Dermis blood vessel endothelial cell (primary cell): Measurements from ENCODE around the gene RAB7A. TPM values are rescaled to one million over a fixed set of nuclear protein-coding genes. Genes with fewer than 3 reads are reported as not detected.
"Not testable (repeated sequence)": the region's sequence is repeated elsewhere in the genome, so short reads cannot be mapped to it uniquely, and the experiment has no call there.

Source experiments
- DNase-seq: peaks from one replicate; pipeline ENCODE4 v3.0.0; 2010
- total RNA-seq: library from RNA; depleted of rRNA; stranded (reverse); fragments of >200 nt; gene quantifications from 2 replicates; pipeline ENCODE4 v1.2.3, GENCODE V29; 2014

RAB7A gene
- total RNA-seq, 1 donor from 2014 or later = 30.1 TPM

- no peak for DNase-seq
Observed at GRCh38 chr3:128760881-128761280, 34.9 kb downstream of the RAB7A start.

GRCh38 chr3:128761392-128761791 lies 35.4 kb downstream of the RAB7A start:
- DNase-seq = no peak

GRCh38 chr3:128763967-128764366 lies 38.0 kb downstream of the RAB7A start:
- DNase-seq = no peak

- DNase-seq = no peak
Observed at GRCh38 chr3:128764863-128765262, 38.9 kb downstream of the RAB7A start.

- no peak for DNase-seq
Observed at GRCh38 chr3:128767094-128767750, 41.2 kb downstream of the RAB7A start.

GRCh38 chr3:128768471-128768870 lies 42.5 kb downstream of the RAB7A start:
- no peak for DNase-seq

- no peak for DNase-seq
Observed at GRCh38 chr3:128770387-128770786, 44.4 kb downstream of the RAB7A start.

GRCh38 chr3:128773189-128773588 lies 47.2 kb downstream of the RAB7A start:
- DNase-seq = not testable (repeated sequence)

GRCh38 chr3:128773592-128773991 lies 47.6 kb downstream of the RAB7A start:
- not testable (repeated sequence) for DNase-seq

- no peak for DNase-seq
Observed at GRCh38 chr3:128775241-128775640, 49.3 kb downstream of the RAB7A start.

- DNase-seq = no peak
Observed at GRCh38 chr3:128775906-128776542, 50.0 kb downstream of the RAB7A start.

GRCh38 chr3:128780101-128780837 lies 54.3 kb downstream of the RAB7A start:
- DNase-seq = no peak

- DNase-seq = no peak
Observed at GRCh38 chr3:128781164-128781563, 55.2 kb downstream of the RAB7A start.

GRCh38 chr3:128782282-128783146 lies 56.5 kb downstream of the RAB7A start:
- no peak for DNase-seq

- no peak for DNase-seq
Observed at GRCh38 chr3:128783774-128784173, 57.8 kb downstream of the RAB7A start.

- DNase-seq = peak; percentile 46
Observed at GRCh38 chr3:128784232-128784631, 58.2 kb downstream of the RAB7A start.

- DNase-seq = no peak
Observed at GRCh38 chr3:128784843-128785242, 58.9 kb downstream of the RAB7A start.

- DNase-seq = peak; percentile 55
Observed at GRCh38 chr3:128786434-128787020, 60.5 kb downstream of the RAB7A start.

- DNase-seq = peak; percentile 46
Observed at GRCh38 chr3:128787256-128788253, 61.6 kb downstream of the RAB7A start.

GRCh38 chr3:128788268-128788869 lies 62.4 kb downstream of the RAB7A start:
- no peak for DNase-seq
